OCI-LY3 (cell line): ENCODE data around the gene FBXO47.

Experiments used
- EZH2phosphoT487 ChIP-seq: fragments of 200-600 bp; shearing (Covaris generic); IDR thresholded peaks from 2 replicates; pipeline ENCODE4 v1.6.1; 2018; ENCODE audit warnings: antibody characterized with exemption, mixed run types, low read depth
- TF ChIP-seq, protein P1 (sequence below): fragments of 200-600, 300-600 bp; sonication (generic); IDR thresholded peaks from 2 replicates; pipeline ENCODE4 v1.5.1; 2014; ENCODE audit warnings: antibody characterized with exemption, low read length, low read depth

GRCh38 chr17:38918916-38919315, 48.3 kb downstream of the FBXO47 start:
- TF ChIP-seq, protein P1, sequence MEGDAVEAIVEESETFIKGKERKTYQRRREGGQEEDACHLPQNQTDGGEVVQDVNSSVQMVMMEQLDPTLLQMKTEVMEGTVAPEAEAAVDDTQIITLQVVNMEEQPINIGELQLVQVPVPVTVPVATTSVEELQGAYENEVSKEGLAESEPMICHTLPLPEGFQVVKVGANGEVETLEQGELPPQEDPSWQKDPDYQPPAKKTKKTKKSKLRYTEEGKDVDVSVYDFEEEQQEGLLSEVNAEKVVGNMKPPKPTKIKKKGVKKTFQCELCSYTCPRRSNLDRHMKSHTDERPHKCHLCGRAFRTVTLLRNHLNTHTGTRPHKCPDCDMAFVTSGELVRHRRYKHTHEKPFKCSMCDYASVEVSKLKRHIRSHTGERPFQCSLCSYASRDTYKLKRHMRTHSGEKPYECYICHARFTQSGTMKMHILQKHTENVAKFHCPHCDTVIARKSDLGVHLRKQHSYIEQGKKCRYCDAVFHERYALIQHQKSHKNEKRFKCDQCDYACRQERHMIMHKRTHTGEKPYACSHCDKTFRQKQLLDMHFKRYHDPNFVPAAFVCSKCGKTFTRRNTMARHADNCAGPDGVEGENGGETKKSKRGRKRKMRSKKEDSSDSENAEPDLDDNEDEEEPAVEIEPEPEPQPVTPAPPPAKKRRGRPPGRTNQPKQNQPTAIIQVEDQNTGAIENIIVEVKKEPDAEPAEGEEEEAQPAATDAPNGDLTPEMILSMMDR: no peak
- no peak for TF ChIP-seq EZH2phosphoT487
